Measurements from ENCODE around the gene RASSF5. TPM values are rescaled to one million over a fixed set of nuclear protein-coding genes. Genes with fewer than 3 reads are reported as not detected.
A peak's percentile ranks its signal among the peaks of the same experiment; 100 is the strongest.

Gene RASSF5
- total and polyA plus RNA-seq, 2 experiments from 2014 or later: 0.48 to 4.4 TPM

DNA sequence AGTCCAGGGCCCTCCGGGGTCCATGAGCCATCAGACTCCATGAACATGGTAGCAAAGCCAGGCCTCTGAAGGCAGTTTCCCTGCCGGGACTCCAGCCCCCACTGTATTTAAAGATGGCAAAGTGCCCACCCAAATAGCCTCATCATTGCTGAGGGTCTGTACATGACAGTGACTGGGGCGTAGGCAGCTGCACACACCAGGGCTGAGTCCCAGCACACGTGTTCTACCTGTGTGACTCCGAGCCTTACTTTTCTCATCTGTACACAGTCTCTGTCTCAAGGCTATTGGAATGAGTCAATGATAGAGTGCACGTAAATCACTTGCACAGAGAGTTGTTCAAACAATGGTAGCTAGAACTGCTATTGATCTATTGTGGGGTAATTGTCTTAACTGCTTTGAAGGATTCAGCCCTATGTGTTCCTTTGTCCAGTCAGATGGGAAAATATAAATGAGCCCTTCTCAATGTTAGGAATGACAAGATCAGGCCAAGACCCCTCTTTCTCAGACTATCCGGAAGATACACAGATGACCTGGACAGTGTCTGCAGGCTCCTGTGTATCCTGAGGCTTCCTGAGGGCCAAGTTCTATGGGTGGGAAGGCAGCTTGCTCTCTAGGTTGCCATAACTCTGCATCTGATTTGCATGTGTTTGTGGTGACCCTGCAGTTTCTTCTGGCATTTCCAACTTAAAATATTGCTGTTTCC is 48.9 kb downstream of the RASSF5 start:
- Histone ChIP-seq H4K20me1 (replicated peaks; ENCODE audit: insufficient read depth) (no peaks in the 10 kb centered on the region; the same call in 1 of the 2 replicates), H3K4me1 (ENCODE audit: insufficient read depth) (peaks cover 13% of the 10 kb centered on the region), H3K27ac (ENCODE audit: low read depth) (no peak overlapping the region), H2AFZ (peak overlapping the region; percentile 32; the same call in 1 of the 2 replicates), H3K27me3 (ENCODE audit: insufficient read depth) (peaks cover 31% of the 10 kb centered on the region), H3K36me3 (ENCODE audit: insufficient read depth) (no peaks in the 10 kb centered on the region), H3K4me3 (peak overlapping the region; percentile 70), H3K9me2 (ENCODE audit: insufficient read depth) (no peaks in the 10 kb centered on the region), H3K79me2 (replicated peaks; ENCODE audit: insufficient read depth) (no peaks in the 10 kb centered on the region), H3F3A (replicated peaks; ENCODE audit: low read depth) (0 out of 2 replicates have a peak, but pooled peaks cover 2% of the 10 kb centered on the region), H3K4me2 (peak overlapping the region; percentile 88)
- Mint-ChIP-seq H3K4me3 (peak overlapping the region; percentile 75), H3K27me3 (ENCODE audit: insufficient read depth, low read depth, poor library complexity) (peaks cover 24% of the 10 kb centered on the region), H3K27ac (no peak overlapping the region), H3K9me3 (no peaks in the 10 kb centered on the region), H3K36me3 (ENCODE audit: low read depth) (no peaks in the 10 kb centered on the region), H3K4me1 (peaks cover 34% of the 10 kb centered on the region)
- DNase-seq (ENCODE audit: low spot score) (no peak), ATAC-seq (no peak)
- no peak for TF ChIP-seq REST (IDR thresholded peaks at IDR 0.05; ENCODE audit: unreplicated experiment)

GRCh38 chr1:206556750-206557635 is 49.7 kb downstream of the RASSF5 start:
- no peak overlapping the region for H3K27ac ChIP-seq (ENCODE audit: low read depth)
- peak; percentile 80 for DNase-seq (ENCODE audit: low spot score)
- peak overlapping the region; percentile 75 for H3K4me3 Mint-ChIP-seq
- H3K4me3 ChIP-seq: peak overlapping the region; percentile 70
- H3K36me3 ChIP-seq (ENCODE audit: insufficient read depth): no peaks in the 10 kb centered on the region
- H3K4me2 ChIP-seq: peak overlapping the region; percentile 88
- peaks cover 31% of the 10 kb centered on the region for H3K27me3 ChIP-seq (ENCODE audit: insufficient read depth)
- ATAC-seq: peak; percentile 88
- H3K9me3 Mint-ChIP-seq: no peaks in the 10 kb centered on the region
- H3K27ac Mint-ChIP-seq: no peak overlapping the region
- TF ChIP-seq, protein P1, sequence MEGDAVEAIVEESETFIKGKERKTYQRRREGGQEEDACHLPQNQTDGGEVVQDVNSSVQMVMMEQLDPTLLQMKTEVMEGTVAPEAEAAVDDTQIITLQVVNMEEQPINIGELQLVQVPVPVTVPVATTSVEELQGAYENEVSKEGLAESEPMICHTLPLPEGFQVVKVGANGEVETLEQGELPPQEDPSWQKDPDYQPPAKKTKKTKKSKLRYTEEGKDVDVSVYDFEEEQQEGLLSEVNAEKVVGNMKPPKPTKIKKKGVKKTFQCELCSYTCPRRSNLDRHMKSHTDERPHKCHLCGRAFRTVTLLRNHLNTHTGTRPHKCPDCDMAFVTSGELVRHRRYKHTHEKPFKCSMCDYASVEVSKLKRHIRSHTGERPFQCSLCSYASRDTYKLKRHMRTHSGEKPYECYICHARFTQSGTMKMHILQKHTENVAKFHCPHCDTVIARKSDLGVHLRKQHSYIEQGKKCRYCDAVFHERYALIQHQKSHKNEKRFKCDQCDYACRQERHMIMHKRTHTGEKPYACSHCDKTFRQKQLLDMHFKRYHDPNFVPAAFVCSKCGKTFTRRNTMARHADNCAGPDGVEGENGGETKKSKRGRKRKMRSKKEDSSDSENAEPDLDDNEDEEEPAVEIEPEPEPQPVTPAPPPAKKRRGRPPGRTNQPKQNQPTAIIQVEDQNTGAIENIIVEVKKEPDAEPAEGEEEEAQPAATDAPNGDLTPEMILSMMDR (conservative IDR thresholded peaks at IDR 0.05; ENCODE audit: low read depth in 2 of 2): 0 out of 4 replicates have a peak, but pooled peaks of 1 of the 2 experiments have one; percentile 0
- TF ChIP-seq EZH2phosphoT487 (IDR thresholded peaks at IDR 0.05; ENCODE audit: unreplicated experiment) (no peak), ZNF114 (CRISPR knock-in tag; IDR thresholded peaks at IDR 0.05) (no peak), STAT1 (IDR thresholded peaks at IDR 0.05; ENCODE audit: unreplicated experiment) (no peak), EZH2 (IDR thresholded peaks at IDR 0.05; ENCODE audit: low read depth, unreplicated experiment) (no peak), JUNB (IDR thresholded peaks at IDR 0.05; ENCODE audit: unreplicated experiment) (no peak), CREB1 (CRISPR knock-in tag; IDR thresholded peaks at IDR 0.05; ENCODE audit: low read depth) (no peak), REST (IDR thresholded peaks at IDR 0.05; ENCODE audit: unreplicated experiment) (no peak), NANOG (IDR thresholded peaks at IDR 0.05; ENCODE audit: borderline replicate concordance) (no peak), POLR2AphosphoS5 (IDR thresholded peaks at IDR 0.05; ENCODE audit: low read depth) (peak; percentile 34), ZNF331 (CRISPR knock-in tag; IDR thresholded peaks at IDR 0.05; ENCODE audit: low read depth) (no peak)
- TF ChIP-seq, protein P2, sequence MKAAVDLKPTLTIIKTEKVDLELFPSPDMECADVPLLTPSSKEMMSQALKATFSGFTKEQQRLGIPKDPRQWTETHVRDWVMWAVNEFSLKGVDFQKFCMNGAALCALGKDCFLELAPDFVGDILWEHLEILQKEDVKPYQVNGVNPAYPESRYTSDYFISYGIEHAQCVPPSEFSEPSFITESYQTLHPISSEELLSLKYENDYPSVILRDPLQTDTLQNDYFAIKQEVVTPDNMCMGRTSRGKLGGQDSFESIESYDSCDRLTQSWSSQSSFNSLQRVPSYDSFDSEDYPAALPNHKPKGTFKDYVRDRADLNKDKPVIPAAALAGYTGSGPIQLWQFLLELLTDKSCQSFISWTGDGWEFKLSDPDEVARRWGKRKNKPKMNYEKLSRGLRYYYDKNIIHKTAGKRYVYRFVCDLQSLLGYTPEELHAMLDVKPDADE (IDR thresholded peaks at IDR 0.05): no peak
- no peaks in the 10 kb centered on the region for H3K9me2 ChIP-seq (ENCODE audit: insufficient read depth)
- 0 out of 2 replicates have a peak, but pooled peaks cover 2% of the 10 kb centered on the region for H3F3A ChIP-seq (replicated peaks; ENCODE audit: low read depth)
- peaks cover 24% of the 10 kb centered on the region for H3K27me3 Mint-ChIP-seq (ENCODE audit: insufficient read depth, low read depth, poor library complexity)
- H4K20me1 ChIP-seq (replicated peaks; ENCODE audit: insufficient read depth): no peaks in the 10 kb centered on the region; the same call in 1 of the 2 replicates
- H2AFZ ChIP-seq: peak overlapping the region; percentile 100
- no peaks in the 10 kb centered on the region for H3K79me2 ChIP-seq (replicated peaks; ENCODE audit: insufficient read depth)
- peaks cover 34% of the 10 kb centered on the region for H3K4me1 Mint-ChIP-seq
- no peaks in the 10 kb centered on the region for H3K36me3 Mint-ChIP-seq (ENCODE audit: low read depth)
- H3K4me1 ChIP-seq (ENCODE audit: insufficient read depth): peaks cover 13% of the 10 kb centered on the region
